Effector memory CD8-positive, alpha-beta T cell (primary cell): Measurements from ENCODE around the gene C20orf96.

Source experiments
- ATAC-seq: fragments of 150-1000 bp; cut with Tn5 transposase; replicated peaks from 2 replicates; pipeline ENCODE4 v1.10.0; 2021; ENCODE audit warnings: mild to moderate bottlenecking, moderate library complexity
- DNase-seq, 3 experiments: peaks; one replicate each; pipeline ENCODE4 v3.0.0; 2021
- H3K27ac Mint-ChIP-seq, 2 donors: one replicate each; pipeline ENCODE4 v1.8.0; 2022; ENCODE audit warnings: mild to moderate bottlenecking in 2 of 2, mixed read lengths in 2 of 2, moderate library complexity in 2 of 2
- H3K27me3 Mint-ChIP-seq, 2 donors: one replicate each; pipeline ENCODE4 v1.8.0; 2022; ENCODE audit warnings: mixed read lengths in 2 of 2
- H3K36me3 Mint-ChIP-seq: one replicate; pipeline ENCODE4 v1.8.0; 2022; ENCODE audit warnings: mild to moderate bottlenecking, moderate library complexity, mixed read lengths; ENCODE audit not compliant: insufficient read depth
- H3K4me1 Mint-ChIP-seq, 2 donors: one replicate each; pipeline ENCODE4 v1.8.0; 2022; ENCODE audit warnings: low read depth in 2 of 2, mixed read lengths in 2 of 2
- H3K4me3 Mint-ChIP-seq, 2 donors: one replicate each; pipeline ENCODE4 v1.8.0; 2022; ENCODE audit warnings: mild to moderate bottlenecking in 2 of 2, mixed read lengths in 2 of 2, moderate library complexity in 2 of 2
- H3K9me3 Mint-ChIP-seq, 2 donors: one replicate each; pipeline ENCODE4 v1.8.0; 2022; ENCODE audit warnings: mixed read lengths in 2 of 2

The C20orf96 gene

GRCh38 chr20:305745-306144 lies 15.2 kb upstream of the C20orf96 start:
- H3K36me3 Mint-ChIP-seq: peaks cover 7% of the 10 kb centered on the region
- peaks cover 8 to 12% of the 10 kb centered on the region in 2 donors for H3K4me1 Mint-ChIP-seq
- DNase-seq: no peak
- no peaks in the 10 kb centered on the region for H3K27me3 Mint-ChIP-seq
- no peak overlapping the region for H3K4me3 Mint-ChIP-seq
- no peaks in the 10 kb centered on the region for H3K9me3 Mint-ChIP-seq
- no peak for ATAC-seq
- peak overlapping the region in 1 of 2 donors; percentile 44 for H3K27ac Mint-ChIP-seq

GRCh38 chr20:301886-302848 lies 11.6 kb upstream of the C20orf96 start:
- H3K4me3 Mint-ChIP-seq: no peak overlapping the region
- no peaks in the 10 kb centered on the region for H3K9me3 Mint-ChIP-seq
- H3K4me1 Mint-ChIP-seq: peaks cover 26 to 27% of the 10 kb centered on the region in 2 donors
- DNase-seq (no peak), ATAC-seq (no peak)
- peaks cover 21% of the 10 kb centered on the region for H3K36me3 Mint-ChIP-seq
- no peaks in the 10 kb centered on the region for H3K27me3 Mint-ChIP-seq
- peak overlapping the region in 1 of 2 donors; percentile 70 for H3K27ac Mint-ChIP-seq

GRCh38 chr20:300345-300990 lies 9.9 kb upstream of the C20orf96 start:
- Mint-ChIP-seq H3K9me3 (no peaks in the 10 kb centered on the region), H3K27me3 (no peaks in the 10 kb centered on the region), H3K27ac (peak overlapping the region in 1 of 2 donors; percentile 68), H3K4me1 (peaks cover 35% of the 10 kb centered on the region in 2 donors), H3K4me3 (peak overlapping the region in 1 of 2 donors; percentile 100), H3K36me3 (peaks cover 24% of the 10 kb centered on the region)
- DNase-seq (no peak), ATAC-seq (no peak)

- Mint-ChIP-seq H3K27ac (peak overlapping the region; percentile 98 to 100), H3K4me3 (peak overlapping the region; percentile 99 to 100), H3K36me3 (peaks cover 24% of the 10 kb centered on the region), H3K27me3 (no peaks in the 10 kb centered on the region), H3K4me1 (peaks cover 35% of the 10 kb centered on the region in 2 donors), H3K9me3 (no peaks in the 10 kb centered on the region)
- DNase-seq (no peak), ATAC-seq (peak; percentile 11)
These were observed 8.3 kb upstream of the C20orf96 start for GRCh38 chr20:298776-299391.

GRCh38 chr20:297925-298775 lies 7.6 kb upstream of the C20orf96 start:
- DNase-seq (peak; percentile 11 to 30 (median 13)), ATAC-seq (peak; percentile 33)
- peaks cover 24% of the 10 kb centered on the region for H3K36me3 Mint-ChIP-seq
- peaks cover 35% of the 10 kb centered on the region in 2 donors for H3K4me1 Mint-ChIP-seq
- peak overlapping the region; percentile 99 to 100 for H3K4me3 Mint-ChIP-seq
- H3K27ac Mint-ChIP-seq: peak overlapping the region; percentile 98 to 100
- no peaks in the 10 kb centered on the region for H3K9me3 Mint-ChIP-seq
- no peaks in the 10 kb centered on the region for H3K27me3 Mint-ChIP-seq

- Mint-ChIP-seq H3K9me3 (no peaks in the 10 kb centered on the region), H3K36me3 (peaks cover 24% of the 10 kb centered on the region), H3K27ac (peak within 1 kb of the TSS; percentile 98 to 100), H3K4me3 (peak within 1 kb of the TSS; percentile 99 to 100), H3K4me1 (peaks cover 35% of the 10 kb centered on the region in 2 donors), H3K27me3 (no peaks in the 10 kb centered on the region)
- peak; percentile 89 for ATAC-seq
- DNase-seq: peak; percentile 76 to 78 (median 76)
These were observed 6.8 kb upstream of the C20orf96 start, which contains the start of gene ZCCHC3 for GRCh38 chr20:297098-297924. Gene ZCCHC3, plus strand, starts transcription at chr20:297570. Its CDS starts 17 bp downstream, at chr20:297587.

GRCh38 chr20:295804-296203 lies 5.3 kb upstream of the C20orf96 start:
- peak overlapping the region in 1 of 2 donors; percentile 100 for H3K27ac Mint-ChIP-seq
- no peaks in the 10 kb centered on the region for H3K27me3 Mint-ChIP-seq
- no peaks in the 10 kb centered on the region for H3K9me3 Mint-ChIP-seq

GRCh38 chr20:294602-295001 lies 4.1 kb upstream of the C20orf96 start:
- DNase-seq (no peak), ATAC-seq (no peak)
- Mint-ChIP-seq H3K27me3 (no peaks in the 10 kb centered on the region), H3K36me3 (peaks cover 19% of the 10 kb centered on the region), H3K4me3 (no peak overlapping the region), H3K9me3 (no peaks in the 10 kb centered on the region), H3K4me1 (peaks cover 24 to 29% of the 10 kb centered on the region in 2 donors), H3K27ac (no peak overlapping the region)

More at GRCh38 chr20:295804-296203, 5.3 kb upstream of the C20orf96 start:
- peaks cover 24% of the 10 kb centered on the region for H3K36me3 Mint-ChIP-seq
- no peak for DNase-seq
- no peak for ATAC-seq
- H3K4me3 Mint-ChIP-seq: peak overlapping the region; percentile 99 to 100
- peaks cover 30 to 33% of the 10 kb centered on the region in 2 donors for H3K4me1 Mint-ChIP-seq

- no peak for DNase-seq
- ATAC-seq: peak; percentile 5
- no peaks in the 10 kb centered on the region for H3K36me3 Mint-ChIP-seq
These were observed 862 bp downstream of the C20orf96 start for GRCh38 chr20:289693-290083.

GRCh38 chr20:288956-289692 lies 1.4 kb downstream of the C20orf96 start:
- Mint-ChIP-seq H3K4me1 (peaks cover 0 to 13% of the 10 kb centered on the region in 2 donors), H3K36me3 (no peaks in the 10 kb centered on the region), H3K9me3 (no peaks in the 10 kb centered on the region), H3K27me3 (no peaks in the 10 kb centered on the region), H3K4me3 (no peak overlapping the region), H3K27ac (no peak overlapping the region)
- no peak for ATAC-seq
- no peak for DNase-seq

More at GRCh38 chr20:289693-290083, 862 bp downstream of the C20orf96 start:
- no peaks in the 10 kb centered on the region for H3K27me3 Mint-ChIP-seq
- no peak overlapping the region for H3K4me3 Mint-ChIP-seq
- H3K27ac Mint-ChIP-seq: no peak overlapping the region
- H3K9me3 Mint-ChIP-seq: no peaks in the 10 kb centered on the region
- H3K4me1 Mint-ChIP-seq: peaks cover 0 to 13% of the 10 kb centered on the region in 2 donors

GRCh38 chr20:286508-286907 lies 4.0 kb downstream of the C20orf96 start:
- Mint-ChIP-seq H3K27ac (no peak overlapping the region), H3K36me3 (no peaks in the 10 kb centered on the region), H3K27me3 (no peaks in the 10 kb centered on the region), H3K4me1 (peaks cover 0 to 13% of the 10 kb centered on the region in 2 donors), H3K9me3 (no peaks in the 10 kb centered on the region), H3K4me3 (no peak overlapping the region)
- ATAC-seq (no peak), DNase-seq (no peak)
